ENCODE measurements around the gene MRPL42.
A peak's percentile ranks its signal among the peaks of the same experiment; 100 is the strongest.

MRPL42 gene

DNA sequence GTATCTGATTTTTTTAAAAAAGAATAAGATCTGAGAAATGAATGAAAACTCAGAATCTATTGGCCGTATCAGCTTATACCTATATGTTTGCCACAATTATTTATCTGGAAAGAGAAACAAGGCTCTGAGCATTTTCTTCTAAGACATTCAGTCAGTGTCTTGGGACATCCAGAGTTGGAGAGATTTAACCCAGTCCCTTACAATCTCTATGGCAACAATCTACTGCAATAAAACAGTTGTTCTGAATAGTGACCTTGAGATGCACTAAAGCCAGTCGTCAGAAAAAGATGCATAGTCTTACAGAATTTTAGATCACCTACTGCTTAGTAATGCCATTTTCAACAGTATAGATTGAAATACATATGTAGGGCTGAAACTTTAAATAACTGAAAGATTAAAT is 53.1 kb downstream of the MRPL42 start:
- TF ChIP-seq, protein P1, sequence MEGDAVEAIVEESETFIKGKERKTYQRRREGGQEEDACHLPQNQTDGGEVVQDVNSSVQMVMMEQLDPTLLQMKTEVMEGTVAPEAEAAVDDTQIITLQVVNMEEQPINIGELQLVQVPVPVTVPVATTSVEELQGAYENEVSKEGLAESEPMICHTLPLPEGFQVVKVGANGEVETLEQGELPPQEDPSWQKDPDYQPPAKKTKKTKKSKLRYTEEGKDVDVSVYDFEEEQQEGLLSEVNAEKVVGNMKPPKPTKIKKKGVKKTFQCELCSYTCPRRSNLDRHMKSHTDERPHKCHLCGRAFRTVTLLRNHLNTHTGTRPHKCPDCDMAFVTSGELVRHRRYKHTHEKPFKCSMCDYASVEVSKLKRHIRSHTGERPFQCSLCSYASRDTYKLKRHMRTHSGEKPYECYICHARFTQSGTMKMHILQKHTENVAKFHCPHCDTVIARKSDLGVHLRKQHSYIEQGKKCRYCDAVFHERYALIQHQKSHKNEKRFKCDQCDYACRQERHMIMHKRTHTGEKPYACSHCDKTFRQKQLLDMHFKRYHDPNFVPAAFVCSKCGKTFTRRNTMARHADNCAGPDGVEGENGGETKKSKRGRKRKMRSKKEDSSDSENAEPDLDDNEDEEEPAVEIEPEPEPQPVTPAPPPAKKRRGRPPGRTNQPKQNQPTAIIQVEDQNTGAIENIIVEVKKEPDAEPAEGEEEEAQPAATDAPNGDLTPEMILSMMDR (IDR thresholded peaks at IDR 0.05; ENCODE audit: low read depth, low read length), result no peak
- DNase-seq (ENCODE audit: extremely low read depth, low read depth), result no peak

DNA sequence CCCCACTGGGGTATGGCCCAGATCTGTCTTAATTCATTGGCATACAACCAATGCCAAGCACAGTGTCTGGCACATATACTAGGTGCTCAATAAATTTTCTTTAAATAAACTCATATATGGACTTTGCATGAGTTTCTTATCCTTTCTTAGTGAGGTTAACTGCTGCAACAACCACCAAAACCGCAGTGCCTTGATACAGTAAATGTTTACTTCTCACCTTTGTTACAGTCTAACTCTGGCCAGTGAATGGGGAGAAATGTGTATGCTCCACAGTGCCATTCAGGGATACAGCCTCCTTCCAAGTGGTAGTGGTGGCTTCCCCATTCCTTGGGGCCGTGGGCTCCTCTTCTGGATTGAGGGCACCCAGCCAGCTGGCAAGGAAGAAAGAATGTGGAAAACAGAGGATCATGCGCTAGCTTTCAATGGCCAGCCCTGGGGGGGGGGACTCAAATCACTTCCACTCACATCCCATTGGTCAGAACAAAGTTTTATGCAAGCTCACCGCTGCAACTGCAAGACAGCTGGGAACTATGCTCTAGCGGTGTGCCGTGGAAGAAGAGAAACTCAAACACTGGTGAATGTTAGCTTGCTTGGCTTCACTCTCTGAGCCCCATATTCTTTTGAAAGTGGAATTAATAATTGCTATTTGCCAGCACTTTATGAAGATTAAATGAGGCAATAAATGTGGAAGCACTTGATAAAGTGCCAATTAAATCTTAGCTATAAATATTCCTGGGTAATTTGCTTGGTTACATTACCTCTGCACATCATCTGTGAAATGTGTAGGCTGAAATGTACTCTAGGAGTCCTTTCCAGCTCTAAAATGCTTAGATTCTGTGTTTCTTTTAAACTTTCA is 54.1 kb downstream of the MRPL42 start:
- TF ChIP-seq, protein P1 (IDR thresholded peaks at IDR 0.05; ENCODE audit: low read depth, low read length), result no peak
- DNase-seq (ENCODE audit: extremely low read depth, low read depth), result no peak

GRCh38 chr12:93524386-93525133 is 57.2 kb downstream of the MRPL42 start:
- TF ChIP-seq, protein P1 (IDR thresholded peaks at IDR 0.05; ENCODE audit: low read depth, low read length), result no peak

GRCh38 chr12:93526786-93527428 is 59.6 kb downstream of the MRPL42 start:
- TF ChIP-seq, protein P1 (IDR thresholded peaks at IDR 0.05; ENCODE audit: low read depth, low read length), result no peak
- DNase-seq (ENCODE audit: extremely low read depth, low read depth), result peak; percentile 80

More at GRCh38 chr12:93524386-93525133, 57.2 kb downstream of the MRPL42 start:
- DNase-seq (ENCODE audit: extremely low read depth, low read depth), result no peak

DNA sequence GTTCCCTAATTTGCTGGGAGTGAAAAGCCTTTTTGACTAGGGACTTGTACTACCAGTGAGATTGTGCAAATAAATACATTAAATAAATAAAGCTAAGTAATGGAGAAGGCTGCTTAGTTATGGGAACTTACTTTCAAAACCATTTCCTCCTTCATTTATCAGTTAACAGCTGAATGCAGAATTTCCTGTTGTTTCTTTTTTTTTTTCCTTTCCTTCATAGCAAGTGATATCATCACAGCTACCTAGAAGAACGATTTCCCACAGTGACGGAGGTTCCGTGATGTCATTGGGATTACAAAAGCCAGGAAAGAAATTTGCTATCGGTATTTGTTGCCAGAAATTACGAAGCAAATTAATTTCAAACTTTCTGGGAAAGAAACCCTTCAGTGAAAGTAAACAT is 63.0 kb downstream of the MRPL42 start:
- TF ChIP-seq, protein P1 (IDR thresholded peaks at IDR 0.05; ENCODE audit: low read depth, low read length), result no peak
- DNase-seq (ENCODE audit: extremely low read depth, low read depth), result no peak

DNA sequence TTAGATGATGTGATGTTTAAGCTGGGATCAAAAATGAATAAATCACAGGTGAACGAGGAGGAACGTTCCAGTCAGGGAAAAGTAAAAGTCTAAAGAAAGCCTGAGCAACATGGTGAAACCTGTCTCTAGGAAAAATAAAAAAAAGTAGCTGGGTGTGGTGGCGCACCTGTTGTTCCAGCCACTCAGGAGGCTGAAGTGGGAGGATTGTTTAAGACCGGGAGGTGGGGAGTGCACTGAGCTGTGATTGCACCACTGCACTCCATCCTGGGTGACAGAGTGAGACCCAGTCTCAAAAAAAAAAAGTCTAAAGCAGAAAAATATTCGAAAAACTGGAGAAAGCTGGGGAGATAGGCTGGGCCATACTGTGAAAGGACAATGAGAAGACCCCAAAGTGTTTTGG is 66.0 kb downstream of the MRPL42 start:
- TF ChIP-seq, protein P1 (IDR thresholded peaks at IDR 0.05; ENCODE audit: low read depth, low read length), result no peak
- no peak for DNase-seq (ENCODE audit: extremely low read depth, low read depth)

All from AG09319 (cell line).